Keratinocyte (primary cell): ENCODE results near the gene TBC1D22B. TPM values are rescaled to one million over a fixed set of nuclear protein-coding genes. Genes with fewer than 3 reads are reported as not detected.

Experiments used
- DNase-seq: peaks from one replicate; pipeline ENCODE4 v3.0.0-alpha.2; 2011; ENCODE audit warnings: low read depth, missing footprints, low spot score
- FAIRE-seq: peaks from 2 replicates; lab custom pipeline; 2011; peaks lifted over from hg19 to GRCh38; lab: Jason Lieb, UNC
- H2AFZ ChIP-seq: 2 replicates; pipeline ENCODE4 v1.6.0; 2012; ENCODE audit warnings: low read length, control low read depth, inconsistent platforms; ENCODE audit not compliant: control insufficient read depth
- H3K27ac ChIP-seq: 2 replicates; pipeline ENCODE4 v1.5.1; 2011; ENCODE audit warnings: low read length; ENCODE audit not compliant: control insufficient read depth, insufficient read depth
- H3K27me3 ChIP-seq: 3 replicates; pipeline ENCODE4 v1.6.0; 2011; ENCODE audit warnings: low read length; ENCODE audit not compliant: control insufficient read depth, insufficient read depth; ENCODE audit errors: extremely low read depth
- H3K36me3 ChIP-seq, 2 experiments: 2 replicates in 1 of 2; 3 replicates in 1 of 2; pipeline ENCODE4 v1.5.1; 2011; ENCODE audit warnings: low read length in 2 of 2, mild to moderate bottlenecking in 1 of 2; ENCODE audit not compliant: control insufficient read depth in 2 of 2, insufficient read depth in 2 of 2; ENCODE audit errors: extremely low read depth in 1 of 2
- H3K4me1 ChIP-seq: 3 replicates; pipeline ENCODE4 v1.5.1; 2011; ENCODE audit warnings: low read length; ENCODE audit not compliant: control insufficient read depth, insufficient read depth; ENCODE audit errors: extremely low read depth
- H3K4me2 ChIP-seq: 3 replicates; pipeline ENCODE4 v1.6.0; 2011; ENCODE audit warnings: low read depth, low read length; ENCODE audit not compliant: control insufficient read depth, insufficient read depth; ENCODE audit errors: extremely low read depth
- H3K4me3 ChIP-seq, 3 experiments: fragments of 200-600 bp in 1 of 3; sonication (generic) in 1 of 3; 2 replicates in 2 of 3; 3 replicates in 1 of 3; pipeline ENCODE4 v1.5.1; 2011 to 2016; ENCODE audit warnings: low read length in 3 of 3, mild to moderate bottlenecking in 3 of 3, control low read depth in 2 of 3, inconsistent platforms in 1 of 3, low read depth in 1 of 3, mixed read lengths in 1 of 3, mixed run types in 1 of 3, moderate library complexity in 1 of 3; ENCODE audit not compliant: control insufficient read depth in 2 of 3, insufficient read depth in 2 of 3; ENCODE audit errors: extremely low read depth in 1 of 3
- H3K79me2 ChIP-seq: 2 replicates; pipeline ENCODE4 v1.6.0; 2012; ENCODE audit warnings: low read length; ENCODE audit not compliant: control insufficient read depth, insufficient read depth
- H3K9ac ChIP-seq: 3 replicates; pipeline ENCODE4 v1.6.0; 2011; ENCODE audit warnings: low read length; ENCODE audit not compliant: control insufficient read depth, insufficient read depth; ENCODE audit errors: extremely low read depth
- H3K9me1 ChIP-seq: 3 replicates; pipeline ENCODE4 v1.6.0; 2011; ENCODE audit warnings: low read length; ENCODE audit not compliant: control insufficient read depth, insufficient read depth; ENCODE audit errors: extremely low read depth
- H3K9me3 ChIP-seq: 2 replicates; pipeline ENCODE4 v1.5.1; 2012; ENCODE audit warnings: low read depth, low read length; ENCODE audit not compliant: control insufficient read depth
- H4K20me1 ChIP-seq: 3 replicates; pipeline ENCODE4 v1.6.0; 2011; ENCODE audit warnings: low read length; ENCODE audit not compliant: control insufficient read depth, insufficient read depth; ENCODE audit errors: extremely low read depth
- EZH2 ChIP-seq: IDR thresholded peaks from one replicate; pipeline ENCODE4 v1.6.1; 2012; ENCODE audit warnings: inconsistent platforms, mild to moderate bottlenecking, low read length, moderate library complexity
- dilution Hi-C: fragments of 300-500 bp; cut with MboI; formaldehyde crosslinking; loops from one replicate; pipeline ENCODE4 v1.7.0; 2020; ENCODE audit warnings: low sequenced_read_pairs; ENCODE audit not compliant: extremely low pct_ligation_motif_present
- polyA plus RNA-seq, 5 experiments: library from polyadenylated mRNA; depleted of rRNA in 3 of 5; stranded (reverse) in 3 of 5; stranded (forward) in 1 of 5; unstranded in 1 of 5; fragments of >200 nt; gene quantifications; 1 replicate in 1 of 5; 2 replicates in 3 of 5; 3 replicates in 1 of 5; pipeline versions ENCODE4 v1.2.1 to v1.2.3, GENCODE V29; 2011 to 2012; ENCODE audit warnings: missing spikeins in 2 of 5, low read depth in 1 of 5, low replicate concordance in 1 of 5
- TF ChIP-seq, protein P1 (sequence below), 3 experiments: IDR thresholded peaks in 1 of 3; conservative IDR thresholded peaks in 1 of 3; optimal IDR thresholded peaks in 1 of 3; 2 replicates in 2 of 3; 3 replicates in 1 of 3; pipeline versions ENCODE3 to v1.5.1; 2011; ENCODE audit warnings: low read length in 3 of 3, mild to moderate bottlenecking in 3 of 3, moderate library complexity in 2 of 3, control low read depth in 1 of 3, inconsistent platforms in 1 of 3; ENCODE audit not compliant: insufficient read depth in 2 of 3; ENCODE audit errors: extremely low read depth in 1 of 3

The TBC1D22B gene
- polyA plus RNA-seq, 1 donor (not counting 4 experiments of a cell fraction or from before 2014, with no cell fraction given): 5.9 TPM

DNA sequence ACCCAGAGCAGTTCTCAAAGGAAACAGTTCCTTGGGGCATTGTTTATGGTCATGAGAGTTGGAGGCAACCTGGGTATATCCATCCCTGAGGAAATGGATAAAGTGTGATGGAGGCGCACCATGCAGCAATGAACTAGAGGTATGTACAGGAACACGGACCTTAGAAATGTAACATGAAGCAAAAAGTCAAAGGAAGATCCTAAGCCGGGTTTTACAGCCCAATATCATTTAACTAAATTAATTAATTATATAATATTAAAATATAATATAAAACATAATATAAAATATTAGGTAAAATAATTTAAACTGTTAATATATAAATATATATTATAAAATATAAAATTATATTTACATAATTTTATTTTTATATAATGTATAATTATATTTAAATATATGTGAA is 52.1 kb downstream of the TBC1D22B start:
- no peak overlapping the region for H3K27ac ChIP-seq
- H3K9me1 ChIP-seq: no peaks in the 10 kb centered on the region
- TF ChIP-seq EZH2: no peak
- TF ChIP-seq, protein P1, sequence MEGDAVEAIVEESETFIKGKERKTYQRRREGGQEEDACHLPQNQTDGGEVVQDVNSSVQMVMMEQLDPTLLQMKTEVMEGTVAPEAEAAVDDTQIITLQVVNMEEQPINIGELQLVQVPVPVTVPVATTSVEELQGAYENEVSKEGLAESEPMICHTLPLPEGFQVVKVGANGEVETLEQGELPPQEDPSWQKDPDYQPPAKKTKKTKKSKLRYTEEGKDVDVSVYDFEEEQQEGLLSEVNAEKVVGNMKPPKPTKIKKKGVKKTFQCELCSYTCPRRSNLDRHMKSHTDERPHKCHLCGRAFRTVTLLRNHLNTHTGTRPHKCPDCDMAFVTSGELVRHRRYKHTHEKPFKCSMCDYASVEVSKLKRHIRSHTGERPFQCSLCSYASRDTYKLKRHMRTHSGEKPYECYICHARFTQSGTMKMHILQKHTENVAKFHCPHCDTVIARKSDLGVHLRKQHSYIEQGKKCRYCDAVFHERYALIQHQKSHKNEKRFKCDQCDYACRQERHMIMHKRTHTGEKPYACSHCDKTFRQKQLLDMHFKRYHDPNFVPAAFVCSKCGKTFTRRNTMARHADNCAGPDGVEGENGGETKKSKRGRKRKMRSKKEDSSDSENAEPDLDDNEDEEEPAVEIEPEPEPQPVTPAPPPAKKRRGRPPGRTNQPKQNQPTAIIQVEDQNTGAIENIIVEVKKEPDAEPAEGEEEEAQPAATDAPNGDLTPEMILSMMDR (optimal IDR thresholded peaks at IDR 0.05 in 1 of 3, IDR thresholded peaks at IDR 0.05 in 1 of 3, conservative IDR thresholded peaks at IDR 0.05 in 1 of 3; ENCODE audit: extremely low read depth in 1 of 3, insufficient read depth in 2 of 3, low read length in 3 of 3): no peak
- no peak overlapping the region for H2AFZ ChIP-seq
- H3K79me2 ChIP-seq: no peaks in the 10 kb centered on the region
- no peaks in the 10 kb centered on the region for H4K20me1 ChIP-seq
- H3K4me3 ChIP-seq: no peak overlapping the region
- no peaks in the 10 kb centered on the region for H3K9me3 ChIP-seq
- H3K4me2 ChIP-seq: no peak overlapping the region
- no peak overlapping the region for H3K9ac ChIP-seq
- H3K27me3 ChIP-seq: no peaks in the 10 kb centered on the region
- H3K4me1 ChIP-seq: peaks cover 8% of the 10 kb centered on the region
- no peak for DNase-seq
- dilution Hi-C loops: no loop called here
- FAIRE-seq: no peak
- peaks cover 13 to 16% of the 10 kb centered on the region in 2 experiments for H3K36me3 ChIP-seq

DNA sequence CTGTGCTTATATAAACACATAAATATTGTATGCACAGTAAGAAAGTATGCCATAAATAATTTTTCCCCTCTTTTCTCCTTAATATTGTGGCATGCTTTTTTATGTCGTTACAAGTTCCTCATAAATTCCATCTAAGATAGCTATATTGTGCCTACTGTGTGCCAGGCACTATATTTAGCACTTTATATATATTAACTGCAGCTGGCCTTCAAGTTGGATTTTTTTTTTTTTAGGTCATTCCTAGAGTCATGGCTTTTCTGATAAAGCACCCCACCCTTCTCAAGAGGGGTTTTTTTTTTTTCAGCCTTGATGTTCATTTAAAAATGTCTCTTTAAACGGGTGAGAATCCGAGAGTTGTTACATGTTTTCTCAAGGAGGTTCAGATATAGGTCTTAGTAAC is 53.4 kb downstream of the TBC1D22B start:
- Histone ChIP-seq H3K9me1 (no peaks in the 10 kb centered on the region), H3K9me3 (no peaks in the 10 kb centered on the region), H3K4me3 (no peak overlapping the region), H3K9ac (no peak overlapping the region), H4K20me1 (no peaks in the 10 kb centered on the region), H3K27ac (no peak overlapping the region), H3K4me1 (peaks cover 5% of the 10 kb centered on the region), H3K79me2 (no peaks in the 10 kb centered on the region), H3K27me3 (no peaks in the 10 kb centered on the region), H3K4me2 (no peak overlapping the region), H2AFZ (no peak overlapping the region), H3K36me3 (peaks cover 17 to 18% of the 10 kb centered on the region in 2 experiments)
- no peak for FAIRE-seq
- dilution Hi-C loops: no loop called here
- TF ChIP-seq, protein P1 (optimal IDR thresholded peaks at IDR 0.05 in 1 of 3, IDR thresholded peaks at IDR 0.05 in 1 of 3, conservative IDR thresholded peaks at IDR 0.05 in 1 of 3; ENCODE audit: extremely low read depth in 1 of 3, insufficient read depth in 2 of 3, low read length in 3 of 3): no peak
- no peak for TF ChIP-seq EZH2
- DNase-seq: no peak
